ENCODE measurements around the gene NTRK2.

Gene NTRK2

DNA sequence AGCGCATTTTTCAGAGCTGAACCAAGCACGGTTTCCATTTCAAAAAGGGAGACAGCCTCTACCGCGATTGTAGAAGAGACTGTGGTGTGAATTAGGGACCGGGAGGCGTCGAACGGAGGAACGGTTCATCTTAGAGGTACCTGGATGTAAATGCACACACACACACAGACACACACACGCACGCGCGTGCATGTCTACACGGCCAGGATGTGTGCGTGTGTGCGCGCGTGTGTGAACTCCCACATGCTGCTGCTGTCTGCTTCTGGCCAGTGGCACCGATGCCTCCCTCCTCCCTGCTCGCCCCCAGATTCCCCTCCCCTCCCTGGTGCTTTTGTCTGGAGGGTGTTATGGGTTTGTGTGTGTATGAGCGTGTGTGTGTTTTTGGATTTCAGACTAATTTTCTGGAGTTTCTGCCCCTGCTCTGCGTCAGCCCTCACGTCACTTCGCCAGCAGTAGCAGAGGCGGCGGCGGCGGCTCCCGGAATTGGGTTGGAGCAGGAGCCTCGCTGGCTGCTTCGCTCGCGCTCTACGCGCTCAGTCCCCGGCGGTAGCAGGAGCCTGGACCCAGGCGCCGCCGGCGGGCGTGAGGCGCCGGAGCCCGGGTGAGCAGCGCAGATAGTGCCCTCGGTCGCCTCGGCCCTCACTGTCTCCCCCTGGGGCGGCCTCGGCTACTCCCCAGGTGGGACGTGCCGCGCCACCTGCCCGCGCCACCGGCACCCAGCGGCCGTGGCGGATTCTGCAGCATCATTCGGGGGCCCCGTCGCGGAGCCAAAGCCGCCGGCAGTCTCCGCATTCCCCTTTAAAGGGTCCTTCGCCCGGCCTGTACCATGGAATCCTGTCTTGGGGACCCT, at the start of gene NTRK2:
Gene NTRK2, plus strand, starts transcription at position 442 of the 850 bp plus-strand sequence. CDS start 1,020 bp downstream, outside the sequence.
- H3K27ac Mint-ChIP-seq: no peak within 1 kb of the TSS
- peak; percentile 25 for ATAC-seq
- peaks cover 3% of the 10 kb centered on the region for H3K9me3 Mint-ChIP-seq
- peaks cover 68% of the 10 kb centered on the region for H3K27me3 Mint-ChIP-seq
- H3K4me3 Mint-ChIP-seq: peak within 1 kb of the TSS; percentile 54
- no peaks in the 10 kb centered on the region for H3K36me3 Mint-ChIP-seq
- H3K4me1 Mint-ChIP-seq: peaks cover 13% of the 10 kb centered on the region

DNA sequence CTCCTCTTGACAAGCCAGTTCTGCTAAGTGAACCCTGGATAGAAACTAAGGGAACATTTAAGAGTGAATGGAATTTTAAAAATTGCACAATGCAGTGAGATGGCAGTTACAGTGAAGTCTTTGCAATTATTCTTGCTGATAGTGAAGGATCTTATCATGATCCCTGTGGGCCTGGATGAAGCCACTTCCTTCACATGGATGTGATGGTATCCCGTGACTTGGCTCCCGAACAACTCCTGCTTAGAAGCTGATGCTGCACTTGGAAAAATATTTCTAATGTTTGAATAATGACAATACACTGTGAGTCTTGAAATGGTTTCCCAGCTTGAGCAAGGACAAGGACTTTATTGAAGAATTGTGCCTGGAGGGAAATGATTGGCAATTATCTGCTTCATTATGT, 49.2 kb upstream of the NTRK2 start:
- Mint-ChIP-seq H3K9me3 (no peaks in the 10 kb centered on the region), H3K4me3 (no peak overlapping the region), H3K36me3 (no peaks in the 10 kb centered on the region), H3K27me3 (peaks cover 15% of the 10 kb centered on the region), H3K27ac (no peak overlapping the region), H3K4me1 (no peaks in the 10 kb centered on the region)
- no peak for ATAC-seq

DNA sequence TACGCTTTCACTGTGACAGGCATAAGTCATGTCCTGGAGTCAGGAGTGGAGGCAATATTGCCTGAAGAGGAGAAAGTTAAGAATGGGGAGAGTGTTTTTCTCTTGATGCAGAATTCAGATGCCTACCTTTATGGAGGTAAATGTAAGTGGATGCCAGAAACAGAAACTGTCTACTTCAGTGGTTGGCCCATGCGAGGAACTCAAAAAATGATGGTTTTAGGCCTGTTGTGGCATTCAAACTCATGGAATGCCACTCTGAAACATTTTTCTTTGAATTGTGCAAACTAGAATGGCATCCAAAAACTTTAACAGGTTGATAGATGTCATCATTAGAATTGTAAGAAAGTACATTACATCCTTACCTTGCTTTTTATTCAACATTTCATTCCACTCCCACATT, 47.7 kb upstream of the NTRK2 start:
- Mint-ChIP-seq H3K36me3 (no peaks in the 10 kb centered on the region), H3K9me3 (no peaks in the 10 kb centered on the region), H3K4me3 (no peak overlapping the region)

DNA sequence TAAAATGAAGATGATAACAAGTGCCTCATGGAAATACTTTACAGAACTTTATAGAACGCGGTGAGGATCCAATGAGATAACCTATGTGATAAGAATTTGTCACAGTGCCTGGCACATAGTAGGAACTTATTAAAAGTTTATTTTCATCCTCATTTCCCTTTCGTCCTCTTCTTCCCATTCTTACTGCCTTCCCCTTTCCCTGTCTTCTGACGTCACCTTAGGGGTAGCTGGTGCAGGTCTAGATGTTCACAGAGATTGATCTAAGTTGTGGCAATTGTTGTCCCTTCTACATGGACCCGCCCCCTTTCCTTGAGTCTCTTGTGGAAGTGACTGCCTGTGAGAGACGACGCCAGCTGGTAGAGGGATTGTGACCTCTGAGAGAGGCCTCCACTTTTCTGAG, 46.5 kb upstream of the NTRK2 start:
- no peak overlapping the region for H3K4me3 Mint-ChIP-seq

More for the DNA sequence above, 47.7 kb upstream of the NTRK2 start:
- no peak overlapping the region for H3K27ac Mint-ChIP-seq
- no peaks in the 10 kb centered on the region for H3K4me1 Mint-ChIP-seq
- no peak for ATAC-seq
- H3K27me3 Mint-ChIP-seq: peaks cover 15% of the 10 kb centered on the region

DNA sequence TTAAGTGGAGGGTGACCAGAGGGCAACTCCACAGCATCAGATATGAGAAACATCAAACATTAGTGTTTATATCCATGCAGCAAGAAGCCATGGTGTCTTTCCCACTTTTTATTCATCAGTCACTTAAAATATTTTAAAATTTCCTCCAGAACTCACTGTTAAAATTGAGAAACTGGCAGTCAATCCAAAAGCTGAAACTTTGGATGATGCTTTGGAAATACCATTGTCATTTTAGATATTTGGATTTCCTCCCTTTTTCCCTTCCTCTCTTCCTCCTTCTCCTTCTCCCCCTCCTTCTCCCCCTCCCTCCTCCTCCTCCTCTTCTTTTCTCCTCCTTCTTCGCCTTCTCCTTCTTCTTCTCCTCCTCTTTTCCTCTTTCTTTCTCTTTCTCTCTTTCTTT, 33.1 kb upstream of the NTRK2 start:
- ATAC-seq: no peak
- Mint-ChIP-seq H3K4me3 (no peak overlapping the region), H3K27ac (no peak overlapping the region), H3K27me3 (no peaks in the 10 kb centered on the region), H3K4me1 (no peaks in the 10 kb centered on the region), H3K36me3 (no peaks in the 10 kb centered on the region), H3K9me3 (peaks cover 5% of the 10 kb centered on the region)

More for the DNA sequence above, 46.5 kb upstream of the NTRK2 start:
- H3K36me3 Mint-ChIP-seq: no peaks in the 10 kb centered on the region
- peaks cover 4% of the 10 kb centered on the region for H3K27me3 Mint-ChIP-seq
- H3K4me1 Mint-ChIP-seq: no peaks in the 10 kb centered on the region
- H3K9me3 Mint-ChIP-seq: no peaks in the 10 kb centered on the region
- no peak overlapping the region for H3K27ac Mint-ChIP-seq
- ATAC-seq: no peak

DNA sequence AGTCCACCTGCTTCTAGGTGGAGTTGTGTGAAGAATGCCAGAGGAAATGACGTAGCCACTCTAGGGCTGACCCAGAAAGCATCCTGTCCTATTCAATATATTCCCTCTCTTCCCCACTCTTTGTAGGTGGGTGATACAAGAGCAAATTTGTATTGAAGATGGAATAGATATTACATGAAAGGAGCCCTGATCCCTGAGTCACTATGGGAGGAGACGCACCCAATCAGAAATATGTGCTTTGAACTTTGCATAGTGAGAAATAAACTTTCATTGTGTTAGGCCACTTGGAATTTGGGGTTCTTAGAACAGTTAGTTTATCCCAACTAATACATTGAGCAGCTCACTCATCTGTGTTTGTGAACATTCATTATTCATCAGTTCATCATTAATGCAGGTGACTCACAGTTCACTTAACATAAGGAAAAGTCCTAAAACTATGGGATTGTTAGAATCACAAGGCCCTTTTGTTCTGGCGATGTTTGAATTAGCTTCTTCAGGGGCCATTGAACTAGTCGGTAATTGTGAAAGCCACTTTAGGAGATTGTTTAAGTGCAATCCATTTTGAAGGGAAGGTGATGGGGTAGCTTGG, 26.9 kb upstream of the NTRK2 start:
- Mint-ChIP-seq H3K4me1 (no peaks in the 10 kb centered on the region), H3K27ac (no peak overlapping the region), H3K27me3 (no peaks in the 10 kb centered on the region), H3K4me3 (no peak overlapping the region), H3K9me3 (peaks cover 8% of the 10 kb centered on the region), H3K36me3 (no peaks in the 10 kb centered on the region)
- no peak for ATAC-seq

DNA sequence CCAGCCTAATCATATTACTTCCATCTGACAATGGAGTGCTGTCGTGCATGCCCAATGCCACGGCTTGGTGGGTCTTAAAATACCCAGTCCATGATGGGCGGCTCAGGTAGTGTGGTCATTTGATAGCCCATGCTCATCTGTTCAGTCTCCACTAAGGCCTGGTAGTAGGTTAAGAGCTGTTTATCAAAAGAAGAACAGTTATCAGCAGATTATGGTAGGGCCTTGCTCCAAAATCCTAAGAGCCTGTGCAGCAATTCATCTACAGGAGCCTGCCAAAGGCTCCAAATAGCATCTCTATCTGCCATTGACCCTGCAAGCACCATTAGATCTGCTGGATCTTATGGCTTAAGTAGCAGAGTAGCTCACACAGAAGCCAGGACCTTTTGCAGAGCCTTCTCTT, 21.8 kb upstream of the NTRK2 start:
- peaks cover 3% of the 10 kb centered on the region for H3K9me3 Mint-ChIP-seq
- no peak overlapping the region for H3K4me3 Mint-ChIP-seq
- peaks cover 11% of the 10 kb centered on the region for H3K27me3 Mint-ChIP-seq
- no peaks in the 10 kb centered on the region for H3K4me1 Mint-ChIP-seq
- no peak for ATAC-seq
- H3K36me3 Mint-ChIP-seq: no peaks in the 10 kb centered on the region
- no peak overlapping the region for H3K27ac Mint-ChIP-seq

DNA sequence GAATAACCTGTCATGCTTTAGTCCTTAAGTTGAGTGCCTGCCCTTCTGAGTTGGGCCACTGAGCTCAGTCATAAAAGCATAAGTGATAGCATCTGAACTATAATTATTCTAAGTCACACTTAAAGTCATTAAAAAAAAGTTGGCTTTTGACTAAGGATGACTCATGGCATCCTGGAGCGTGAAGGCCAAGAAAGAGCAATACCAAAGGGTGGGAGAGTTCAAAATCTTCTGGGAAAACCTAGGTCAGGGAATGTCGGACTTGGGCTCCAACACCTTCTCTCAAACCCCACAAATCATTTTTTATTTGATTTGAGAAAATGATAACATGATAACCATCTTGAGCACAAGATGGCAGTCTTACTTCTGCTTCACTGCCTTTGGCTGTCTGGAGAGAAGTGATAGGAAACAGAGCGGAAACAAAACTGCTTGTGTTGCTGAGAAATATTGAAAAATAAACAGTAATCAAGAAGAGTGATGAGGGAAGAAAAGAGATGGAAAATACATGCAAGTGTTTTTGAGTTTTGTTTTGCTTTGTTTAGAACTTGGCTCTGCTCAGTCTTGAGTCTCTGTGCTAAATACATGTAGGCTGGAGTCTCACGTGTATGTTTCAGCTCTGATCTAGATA, 16.9 kb upstream of the NTRK2 start:
- no peak for ATAC-seq
- Mint-ChIP-seq H3K27ac (no peak overlapping the region), H3K36me3 (no peaks in the 10 kb centered on the region), H3K27me3 (peaks cover 22% of the 10 kb centered on the region), H3K4me1 (no peaks in the 10 kb centered on the region), H3K9me3 (peaks cover 3% of the 10 kb centered on the region), H3K4me3 (no peak overlapping the region)

DNA sequence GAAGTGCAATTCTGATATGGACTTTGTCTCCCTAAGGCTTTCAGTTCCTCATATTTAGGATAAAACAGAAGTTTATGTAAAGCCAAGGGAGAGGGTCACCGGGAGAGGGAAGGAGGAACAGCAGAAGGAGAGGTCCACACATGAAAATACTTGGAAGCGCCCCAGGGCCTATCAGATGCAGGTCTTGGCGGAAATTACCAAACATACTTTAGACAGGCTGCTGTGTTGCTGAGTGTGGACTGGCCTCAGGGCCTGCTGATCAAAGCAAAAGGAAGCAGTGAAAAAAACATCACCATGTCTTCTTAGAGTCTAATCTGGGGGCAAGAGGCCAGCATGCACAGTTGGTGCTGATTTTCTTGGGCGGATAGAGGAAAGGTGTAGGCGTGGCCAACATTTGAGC, 14.1 kb upstream of the NTRK2 start:
- Mint-ChIP-seq H3K9me3 (no peaks in the 10 kb centered on the region), H3K4me1 (no peaks in the 10 kb centered on the region), H3K27ac (no peak overlapping the region), H3K4me3 (no peak overlapping the region), H3K36me3 (no peaks in the 10 kb centered on the region), H3K27me3 (peaks cover 28% of the 10 kb centered on the region)
- ATAC-seq: no peak

DNA sequence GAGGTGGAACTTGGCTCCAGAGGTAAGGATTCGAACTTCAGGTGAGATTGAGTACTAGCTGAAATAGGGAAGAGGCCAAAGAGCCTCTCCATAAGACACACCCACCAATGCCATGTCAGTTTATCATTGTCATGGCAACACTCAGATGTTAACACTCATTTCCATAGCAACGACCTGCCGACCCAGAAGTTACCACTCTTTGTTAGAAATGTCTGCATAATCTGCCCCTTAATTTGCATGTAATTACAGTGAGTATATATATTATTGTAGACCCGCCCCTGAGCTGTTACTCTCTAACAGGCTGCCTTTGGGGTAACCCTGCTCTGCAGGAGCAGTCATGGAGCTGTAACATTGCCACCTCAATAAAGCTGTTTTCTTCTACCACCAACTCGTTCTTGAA, 10.2 kb upstream of the NTRK2 start:
- H3K4me1 Mint-ChIP-seq: no peaks in the 10 kb centered on the region
- peaks cover 16% of the 10 kb centered on the region for H3K27me3 Mint-ChIP-seq
- H3K4me3 Mint-ChIP-seq: no peak overlapping the region
- no peak overlapping the region for H3K27ac Mint-ChIP-seq
- H3K36me3 Mint-ChIP-seq: no peaks in the 10 kb centered on the region
- no peak for ATAC-seq
- peaks cover 3% of the 10 kb centered on the region for H3K9me3 Mint-ChIP-seq

DNA sequence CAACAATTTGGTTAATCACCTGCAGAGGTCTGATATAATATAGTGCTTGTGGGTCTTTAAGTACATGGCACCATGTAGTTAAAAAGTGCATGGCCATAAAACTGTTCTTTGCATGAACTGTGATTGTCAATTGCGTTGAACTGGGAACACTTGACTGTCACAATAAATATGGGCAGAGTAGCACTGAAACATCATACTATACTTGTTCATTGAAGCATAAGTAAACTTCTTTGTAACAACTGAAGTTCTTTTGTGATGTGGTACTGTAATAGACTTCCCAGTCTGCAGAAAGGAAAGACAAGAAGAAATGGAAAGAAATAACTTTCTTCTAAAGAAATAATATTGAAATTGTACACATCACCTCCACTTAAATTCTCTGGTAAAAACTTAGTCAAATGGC, 9.8 kb upstream of the NTRK2 start:
- Mint-ChIP-seq H3K27me3 (peaks cover 16% of the 10 kb centered on the region), H3K27ac (no peak overlapping the region), H3K4me3 (no peak overlapping the region), H3K4me1 (no peaks in the 10 kb centered on the region), H3K9me3 (peaks cover 3% of the 10 kb centered on the region), H3K36me3 (no peaks in the 10 kb centered on the region)
- no peak for ATAC-seq

DNA sequence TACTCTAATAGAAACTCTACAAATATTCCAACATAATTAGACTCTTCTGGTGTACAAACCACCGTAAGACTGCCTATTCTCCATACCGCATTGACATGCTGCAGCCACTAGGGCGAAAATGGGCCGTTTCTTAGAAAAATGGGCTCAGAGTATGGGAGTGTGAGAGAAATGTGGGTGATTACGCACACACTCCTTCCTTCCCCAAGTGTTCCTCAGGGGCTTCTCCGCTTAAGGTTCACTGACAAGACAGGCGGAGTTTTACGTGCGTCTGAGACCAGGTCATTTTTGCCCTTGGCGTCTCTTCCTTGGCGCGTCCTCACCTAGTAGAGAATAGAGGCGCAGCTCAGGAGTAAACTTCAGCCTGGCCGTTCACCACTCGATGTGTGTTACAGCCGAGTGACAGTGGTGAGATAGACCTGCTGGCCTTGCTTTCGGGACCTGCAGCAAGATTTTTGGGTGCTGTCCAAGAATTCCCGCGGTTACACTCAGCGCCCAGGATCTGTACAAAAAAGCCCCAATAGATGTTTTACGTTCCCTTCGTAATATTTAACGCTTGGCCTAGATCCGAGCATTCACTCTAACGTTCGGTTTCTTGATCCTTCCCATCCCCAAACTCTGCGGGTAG, 1.8 kb upstream of the NTRK2 start:
- Mint-ChIP-seq H3K36me3 (no peaks in the 10 kb centered on the region), H3K4me1 (peaks cover 13% of the 10 kb centered on the region), H3K27me3 (peaks cover 64% of the 10 kb centered on the region), H3K9me3 (peaks cover 6% of the 10 kb centered on the region), H3K4me3 (peak overlapping the region; percentile 31), H3K27ac (no peak overlapping the region)
- no peak for ATAC-seq

DNA sequence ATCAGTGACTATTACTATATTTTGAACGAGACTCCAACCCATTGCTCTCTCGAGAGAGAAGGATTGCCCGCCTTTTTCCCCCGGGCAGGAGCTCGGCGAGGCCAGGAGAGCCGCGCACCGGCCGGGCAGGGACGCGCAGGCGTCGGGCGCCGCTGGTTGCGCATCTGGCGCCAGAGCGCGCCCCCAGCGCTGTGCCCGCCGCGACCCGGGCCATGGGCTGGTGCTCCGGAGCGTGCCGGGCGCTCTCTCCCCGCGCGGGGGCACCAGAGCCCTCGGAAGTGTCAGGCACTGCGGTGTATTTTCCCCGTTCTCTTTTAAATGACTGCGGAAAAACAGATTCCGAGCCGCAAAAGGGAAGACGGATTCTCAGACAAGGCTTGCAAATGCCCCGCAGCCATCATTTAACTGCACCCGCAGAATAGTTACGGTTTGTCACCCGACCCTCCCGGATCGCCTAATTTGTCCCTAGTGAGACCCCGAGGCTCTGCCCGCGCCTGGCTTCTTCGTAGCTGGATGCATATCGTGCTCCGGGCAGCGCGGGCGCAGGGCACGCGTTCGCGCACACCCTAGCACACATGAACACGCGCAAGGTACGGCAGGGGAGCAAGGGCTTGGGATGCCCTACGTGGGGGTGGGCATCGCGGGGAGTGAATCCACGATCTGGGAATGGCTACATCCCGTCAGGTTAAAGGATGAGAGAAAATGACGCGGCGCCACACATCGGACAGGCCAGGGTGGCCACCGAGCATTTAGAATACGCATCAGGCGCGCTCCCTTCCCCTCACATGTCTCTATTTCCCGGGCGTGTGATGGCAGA, 1.1 kb upstream of the NTRK2 start:
- peak overlapping the region; percentile 54 for H3K4me3 Mint-ChIP-seq
- peak; percentile 63 for ATAC-seq
- H3K36me3 Mint-ChIP-seq: no peaks in the 10 kb centered on the region
- H3K9me3 Mint-ChIP-seq: peaks cover 5% of the 10 kb centered on the region
- H3K4me1 Mint-ChIP-seq: peaks cover 13% of the 10 kb centered on the region
- H3K27ac Mint-ChIP-seq: no peak overlapping the region
- peaks cover 68% of the 10 kb centered on the region for H3K27me3 Mint-ChIP-seq

DNA sequence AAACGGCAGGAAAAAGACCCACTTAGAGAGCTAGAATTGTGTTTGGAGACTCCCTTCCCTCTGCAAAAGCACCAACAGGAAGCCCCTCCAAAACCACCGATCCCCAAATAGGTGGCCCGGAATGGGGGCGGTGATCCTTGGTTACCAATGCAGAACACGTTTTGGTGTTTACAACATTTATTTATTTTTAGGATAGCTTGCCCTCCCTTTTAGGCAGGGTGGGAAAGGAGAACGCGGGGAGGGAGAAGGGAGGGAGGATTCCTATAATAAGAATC, 579 bp upstream of the NTRK2 start:
- ATAC-seq: no peak
- Mint-ChIP-seq H3K27me3 (peaks cover 68% of the 10 kb centered on the region), H3K27ac (no peak overlapping the region), H3K4me1 (peaks cover 13% of the 10 kb centered on the region), H3K4me3 (peak overlapping the region; percentile 54), H3K36me3 (no peaks in the 10 kb centered on the region), H3K9me3 (peaks cover 3% of the 10 kb centered on the region)

All from stimulated activated memory B cell treated with anti-CD40 and anti-IgM and Interleukin-4, amounts not matched to agents 10 μg/mL and 1 μg/mL and 100 μg/mL, for 72 hours (primary cell).